ENCODE results near the gene TXNDC11.

- TF ChIP-seq CTCF (conservative IDR thresholded peaks at IDR 0.05) (no peak), EZH2 (IDR thresholded peaks at IDR 0.05; ENCODE audit: low read depth) (no peak)
These were observed 12.9 kb downstream of the TXNDC11 start for GRCh38 chr16:11729787-11730186.

Measured in PC-9 (cell line).